HG02973 (cell line): Measurements from ENCODE around the gene ACAD9.
"Not testable (repeated sequence)": the region's sequence is repeated elsewhere in the genome, so short reads cannot be mapped to it uniquely, and the experiment has no call there.

ENCODE experiments used
- ATAC-seq: cut with Tn5 transposase; IDR thresholded peaks from one replicate; pipeline ENCODE4 v1.9.1; 2021; ENCODE audit warnings: moderate library complexity; ENCODE audit not compliant: unreplicated experiment

ACAD9 gene

DNA sequence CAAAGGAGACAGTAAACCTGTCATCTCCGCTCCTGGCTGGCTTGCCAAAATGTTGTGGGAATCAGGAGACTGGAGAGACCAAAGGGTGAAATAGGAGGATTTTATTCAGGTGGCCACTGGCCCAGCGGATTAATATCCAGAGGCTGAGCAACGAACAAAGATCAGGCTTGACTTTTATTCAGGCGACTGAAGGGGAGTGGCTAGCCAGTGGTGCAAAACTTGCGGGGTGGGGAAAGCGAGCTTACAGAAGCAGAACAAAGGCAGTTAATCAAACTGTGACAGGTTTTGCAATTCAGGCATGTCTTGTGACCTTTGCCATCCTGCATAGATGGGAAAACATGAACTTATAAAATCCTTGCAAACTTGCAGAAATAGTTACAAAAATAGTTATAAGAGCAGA, 19.8 kb upstream of the ACAD9 start:
- no peak for ATAC-seq

DNA sequence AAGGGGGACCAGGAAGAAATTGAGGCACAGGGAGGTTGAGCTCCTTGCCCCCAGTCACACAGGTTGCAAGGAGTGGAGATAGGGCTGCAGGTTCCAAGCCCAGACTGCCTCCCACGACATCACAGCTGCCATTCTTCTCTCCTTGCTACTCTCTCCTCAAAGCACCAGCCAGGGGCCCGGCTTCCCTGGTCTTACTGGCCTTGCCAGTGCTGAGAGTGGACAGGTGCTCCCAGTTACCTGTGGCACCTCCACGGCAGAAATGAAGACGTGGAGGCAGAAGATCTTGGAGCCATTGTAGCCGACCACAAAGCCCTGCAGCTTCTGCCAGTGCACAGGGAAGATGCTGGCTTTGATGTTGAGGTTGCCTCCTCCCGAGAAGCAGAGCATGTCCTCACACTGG, 17.9 kb upstream of the ACAD9 start:
- no peak for ATAC-seq

DNA sequence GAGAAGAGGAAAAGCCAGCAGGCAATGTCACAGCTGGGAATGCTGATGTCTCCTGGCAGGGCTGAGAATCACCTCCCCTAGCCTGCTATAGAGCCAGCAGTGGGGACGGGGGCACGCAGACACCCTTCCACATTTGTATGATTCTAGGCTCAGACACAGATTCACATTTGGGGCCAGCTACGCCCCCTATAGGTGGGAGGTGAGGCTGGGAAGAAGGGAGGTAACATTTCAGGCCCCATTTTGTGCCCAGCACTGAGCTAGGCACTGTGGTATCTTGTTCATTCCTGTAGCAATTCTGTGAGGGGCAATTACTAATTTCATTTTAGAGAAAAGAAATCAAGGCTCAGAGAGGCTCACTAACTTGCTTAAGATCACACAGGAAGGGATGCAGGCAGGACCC, 15.9 kb upstream of the ACAD9 start:
- no peak for ATAC-seq

DNA sequence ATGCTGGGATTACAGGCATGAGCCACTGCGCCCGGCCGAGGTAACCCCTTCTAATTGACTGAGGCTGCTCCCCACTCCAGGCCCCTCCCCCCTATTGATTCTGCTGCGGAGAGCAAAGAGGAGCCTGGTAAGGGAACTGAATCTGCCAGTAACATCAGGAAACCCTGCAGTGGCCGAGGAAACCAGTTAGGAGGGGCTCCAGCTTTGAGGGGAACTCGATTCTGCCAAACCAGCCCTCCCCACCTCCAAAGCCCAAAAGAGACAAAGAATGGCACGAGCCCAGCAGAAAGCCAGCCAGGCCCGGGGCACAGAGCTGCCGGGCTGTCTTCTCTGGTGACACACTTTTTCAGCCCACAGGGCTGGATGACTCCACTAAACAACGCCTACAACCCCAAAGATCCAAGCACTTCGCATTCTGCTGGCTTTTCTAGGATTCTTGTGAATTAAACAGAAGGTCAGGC, 15.0 kb upstream of the ACAD9 start:
- ATAC-seq, result no peak

DNA sequence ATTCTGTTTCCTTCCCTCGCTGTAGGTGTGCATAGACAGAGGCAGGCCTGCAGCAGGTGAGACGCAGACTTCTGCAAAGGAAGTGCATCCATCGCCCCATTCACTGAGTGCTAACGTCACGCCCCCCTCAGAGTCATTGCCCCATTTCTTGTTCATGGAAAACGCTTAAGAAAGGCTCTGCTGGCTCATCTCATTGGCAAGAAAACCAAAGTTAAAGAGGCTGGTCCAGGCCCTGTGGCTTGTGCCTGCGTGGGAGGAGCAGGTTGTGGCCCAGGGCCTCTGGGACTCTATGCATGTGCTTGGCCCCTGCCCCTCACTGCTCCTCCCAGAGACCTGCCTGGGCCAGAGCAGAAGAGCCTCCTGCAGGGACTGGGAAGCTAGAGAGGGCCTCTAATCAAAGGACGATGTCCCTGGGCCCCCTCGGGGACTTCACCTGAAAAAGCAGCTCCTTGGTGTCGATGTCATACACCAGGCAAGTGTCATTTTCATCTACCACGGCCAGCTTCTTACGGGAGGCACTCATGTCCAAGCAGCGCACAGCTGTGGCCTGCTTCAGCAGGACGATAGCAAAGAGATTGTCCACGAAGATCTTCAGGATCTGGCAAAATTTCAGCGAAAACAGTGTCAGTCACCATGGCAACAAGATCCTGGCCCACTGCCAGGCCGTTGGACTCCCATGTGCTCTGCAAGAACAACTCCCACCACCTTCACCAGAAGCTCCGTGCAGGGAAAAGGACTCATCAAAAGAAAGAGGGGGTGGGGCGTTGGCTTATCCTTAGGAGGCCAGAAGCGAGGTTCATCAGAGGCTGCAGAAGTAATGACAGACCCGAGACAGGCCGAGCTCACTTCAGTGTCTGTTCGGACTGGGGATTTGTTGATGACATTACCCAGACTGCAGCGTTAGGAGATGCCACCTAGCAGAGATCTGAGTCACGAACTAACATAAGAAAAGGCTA, 14.3 kb upstream of the ACAD9 start:
- not testable (repeated sequence) for ATAC-seq

DNA sequence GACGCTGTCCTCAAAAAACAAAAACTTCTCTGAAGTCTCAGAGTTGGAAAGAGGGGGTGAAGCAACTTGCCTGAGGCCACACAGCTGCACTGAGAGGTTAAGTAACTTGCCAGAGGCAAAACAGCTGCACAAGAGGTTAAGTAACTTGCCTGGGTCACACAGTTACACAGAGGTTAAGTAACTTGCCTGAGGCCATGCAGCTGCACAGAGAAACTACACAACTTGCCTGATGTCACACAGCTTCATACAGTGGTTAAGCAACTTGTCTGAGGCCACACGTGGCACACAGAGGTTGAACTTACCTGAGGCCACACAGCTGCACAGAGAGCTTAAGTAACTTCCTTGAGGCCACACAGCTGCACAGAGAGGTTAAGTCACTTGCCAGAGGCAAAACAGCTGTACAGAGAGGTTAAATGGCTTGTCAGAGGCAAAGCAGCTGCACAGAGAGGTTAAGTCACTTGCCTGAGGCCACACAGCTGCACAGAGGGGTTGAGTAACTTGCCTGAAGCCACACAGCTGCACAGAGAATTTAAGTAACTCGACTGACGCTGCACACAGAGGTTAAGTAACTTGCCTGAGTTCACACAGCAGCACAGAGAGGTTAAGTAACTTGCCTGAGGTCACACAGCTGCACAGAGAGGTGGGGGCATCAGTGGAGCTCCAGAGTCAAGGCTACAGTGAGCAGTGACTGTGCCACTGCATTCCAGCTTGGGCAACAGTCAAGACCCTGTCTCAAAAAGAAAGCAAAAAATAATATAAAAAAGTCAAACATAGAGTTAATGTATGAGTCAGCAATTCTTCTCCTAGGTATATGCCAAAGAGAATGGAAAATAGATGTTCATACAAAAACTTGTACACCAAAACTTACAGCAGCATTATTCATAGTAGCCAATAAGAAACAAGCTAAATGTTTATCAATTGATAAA, 12.0 kb upstream of the ACAD9 start:
- ATAC-seq, result no peak

DNA sequence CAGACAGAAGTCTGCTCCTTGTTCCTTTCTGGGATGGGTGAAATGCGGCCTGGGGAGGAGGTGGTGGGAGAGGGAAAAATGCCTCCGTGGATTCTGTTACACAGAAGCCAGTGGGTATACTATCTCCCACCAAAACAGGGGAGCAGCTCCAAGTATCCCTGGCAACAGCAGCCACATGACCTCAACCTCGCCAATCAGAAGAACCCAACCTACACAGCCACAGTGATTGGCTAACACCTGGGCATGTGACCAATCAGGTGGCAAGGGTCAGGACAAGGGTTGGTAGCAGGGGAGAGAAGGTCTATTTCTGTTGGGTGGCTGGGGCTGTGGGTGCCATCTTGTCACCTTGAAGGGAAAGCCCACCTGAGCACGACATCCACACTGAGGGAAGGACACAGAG, 9.1 kb upstream of the ACAD9 start:
- ATAC-seq, result no peak

DNA sequence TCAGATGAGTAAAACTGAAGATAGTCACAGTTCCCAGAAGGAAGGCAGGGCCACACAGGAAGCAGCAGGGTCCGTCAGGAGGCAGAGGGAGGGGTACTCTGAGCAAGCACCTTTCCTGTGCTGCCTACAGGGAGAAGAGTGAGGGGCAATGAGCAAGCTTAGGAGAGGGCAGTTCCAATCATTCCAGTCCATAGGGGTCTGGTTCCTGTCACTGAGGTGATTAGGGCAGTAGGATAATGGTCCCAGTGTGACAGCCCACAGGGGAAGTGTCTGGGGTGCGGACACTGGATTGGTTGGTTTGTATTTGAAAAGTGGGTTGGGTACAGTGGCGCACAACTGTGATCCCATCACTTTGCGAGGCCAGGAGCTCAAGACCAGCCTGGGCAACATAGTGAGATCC, 7.1 kb upstream of the ACAD9 start:
- ATAC-seq, result no peak

DNA sequence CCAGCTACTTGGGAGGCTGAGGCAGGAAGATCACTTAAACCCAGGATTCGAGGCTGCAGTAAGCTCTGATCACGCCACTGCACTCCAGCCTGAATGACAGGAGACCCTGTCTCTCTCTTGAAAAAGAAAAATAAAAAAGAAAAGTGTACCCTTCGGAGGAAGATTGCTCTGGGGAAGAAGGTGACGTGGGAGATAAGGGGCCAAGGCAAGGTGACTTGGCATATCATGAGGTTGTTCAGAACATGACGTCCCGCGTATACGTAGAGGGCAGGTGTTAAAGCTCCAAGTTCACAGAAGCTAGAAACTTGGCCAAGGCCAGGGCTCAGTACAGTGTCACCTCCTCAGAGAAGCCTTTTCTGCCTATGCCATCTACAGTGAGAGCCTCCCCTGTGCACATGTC, 6.7 kb upstream of the ACAD9 start:
- no peak for ATAC-seq

DNA sequence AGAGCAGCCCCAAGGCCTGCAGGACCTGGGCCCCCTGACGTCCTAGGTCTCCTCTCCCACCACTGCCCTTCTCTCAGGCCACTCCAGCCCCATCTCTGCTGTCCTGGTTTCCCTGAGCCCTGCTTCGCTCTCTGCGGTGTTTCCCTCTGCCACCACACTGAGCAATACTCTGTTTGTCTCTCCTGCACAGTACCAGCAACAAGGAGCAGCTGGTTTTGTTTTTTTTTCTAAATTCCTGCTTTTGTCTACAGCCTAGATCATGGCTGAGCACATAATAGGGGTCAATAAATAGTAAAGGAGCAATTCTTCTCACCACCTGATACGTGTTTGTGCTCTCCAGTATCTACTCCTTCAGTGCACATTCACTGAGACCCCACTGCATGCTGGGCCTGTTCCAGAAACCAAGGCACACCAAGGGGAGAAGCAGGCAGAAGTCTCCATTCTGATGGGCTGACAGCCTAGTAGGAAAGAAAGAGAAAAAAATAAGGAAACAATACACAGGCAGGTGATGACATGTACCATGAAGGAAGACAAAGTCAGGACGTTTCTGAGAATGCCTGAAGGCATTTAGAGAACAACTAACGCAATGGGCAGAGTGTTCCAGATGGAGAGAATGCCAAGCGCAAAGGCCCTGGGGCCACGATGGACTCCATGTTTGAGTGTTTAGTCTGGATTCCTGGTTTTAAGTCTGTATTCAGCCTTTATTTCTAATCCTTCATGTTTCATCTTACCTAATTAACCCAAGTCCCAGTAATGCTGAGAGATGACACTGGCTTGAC, 6.0 kb upstream of the ACAD9 start:
- ATAC-seq, result no peak

DNA sequence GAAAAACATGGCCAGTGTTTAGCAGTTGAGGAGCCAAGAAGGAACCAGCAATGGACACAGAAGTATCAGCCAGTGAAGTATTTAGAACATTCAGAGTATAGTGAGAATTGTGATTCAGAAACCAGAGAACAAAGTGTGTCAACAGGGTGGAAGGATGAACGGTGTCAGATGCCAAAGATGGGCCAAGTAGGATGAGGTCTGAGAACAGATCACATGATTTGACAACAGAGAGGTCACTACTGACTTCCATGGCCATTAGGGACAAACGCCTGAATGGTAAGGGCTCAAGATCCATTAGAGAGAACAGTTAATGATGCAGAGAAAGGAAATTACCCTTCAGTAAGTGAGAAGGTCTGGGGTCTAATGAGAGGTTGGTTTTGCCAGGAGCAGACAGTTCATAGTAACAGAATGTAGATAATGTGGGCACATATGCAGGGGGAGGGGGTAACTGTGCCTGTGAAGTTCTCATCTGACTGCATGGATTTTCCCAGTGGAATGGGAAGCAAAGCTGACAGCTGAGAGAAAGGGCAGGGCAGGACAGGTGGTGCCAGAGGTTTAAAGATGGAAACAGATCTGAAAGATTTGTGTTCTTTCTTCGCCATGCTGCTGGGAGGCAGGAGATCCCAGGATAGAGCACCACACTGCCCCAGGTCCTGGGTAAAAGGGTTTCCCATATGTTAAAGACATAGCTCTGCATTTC, 4.8 kb upstream of the ACAD9 start:
- ATAC-seq, result no peak

DNA sequence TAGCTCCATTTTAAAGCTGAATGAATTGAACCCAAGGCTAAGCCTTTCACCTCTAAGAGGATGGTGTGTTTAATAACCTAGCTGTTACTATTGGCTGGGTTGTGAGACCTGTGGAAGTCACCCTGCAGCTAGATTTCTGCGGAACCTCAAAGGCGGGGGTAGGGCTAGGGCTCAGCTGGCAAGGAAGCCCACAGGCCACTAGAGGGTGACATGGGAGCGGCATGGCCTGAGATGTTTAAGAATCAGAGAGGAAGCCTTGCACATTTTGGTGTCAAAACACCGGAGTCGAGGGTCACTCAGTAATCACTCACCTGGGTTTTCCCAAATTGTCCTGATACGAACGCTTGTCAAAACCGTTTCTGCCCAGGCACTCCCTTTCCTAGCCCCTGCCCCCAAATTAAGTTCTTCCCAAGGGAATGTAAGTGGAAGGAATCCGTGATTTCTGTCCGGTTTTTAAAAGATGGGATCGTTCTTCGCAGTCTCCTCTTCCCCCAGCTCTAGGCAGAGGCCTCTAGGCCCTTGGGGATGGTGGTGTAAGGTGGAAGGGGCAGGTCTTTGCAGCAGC, 3.8 kb upstream of the ACAD9 start:
- no peak for ATAC-seq

DNA sequence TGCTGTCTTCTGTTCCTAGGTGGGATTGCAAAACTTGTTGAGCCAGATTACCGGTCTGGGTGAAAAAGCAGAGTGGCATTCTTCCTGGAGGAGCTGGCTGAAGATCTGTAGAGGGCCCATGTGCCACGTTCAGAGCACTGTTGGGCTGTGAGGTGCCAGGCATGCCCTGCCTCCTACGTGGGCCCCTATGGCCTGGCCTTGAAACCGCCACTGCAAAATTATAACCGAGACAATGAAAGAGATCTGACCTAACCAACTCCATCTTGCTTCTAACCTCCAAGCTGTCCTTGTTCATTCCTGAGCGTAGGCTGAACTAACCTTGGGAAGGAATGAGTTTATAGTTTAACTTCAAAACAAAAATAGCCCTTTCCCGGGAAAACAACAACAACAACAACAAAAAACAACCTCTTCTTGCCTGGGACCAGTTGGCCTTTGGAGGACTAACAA, 1.4 kb upstream of the ACAD9 start:
- no peak for ATAC-seq

DNA sequence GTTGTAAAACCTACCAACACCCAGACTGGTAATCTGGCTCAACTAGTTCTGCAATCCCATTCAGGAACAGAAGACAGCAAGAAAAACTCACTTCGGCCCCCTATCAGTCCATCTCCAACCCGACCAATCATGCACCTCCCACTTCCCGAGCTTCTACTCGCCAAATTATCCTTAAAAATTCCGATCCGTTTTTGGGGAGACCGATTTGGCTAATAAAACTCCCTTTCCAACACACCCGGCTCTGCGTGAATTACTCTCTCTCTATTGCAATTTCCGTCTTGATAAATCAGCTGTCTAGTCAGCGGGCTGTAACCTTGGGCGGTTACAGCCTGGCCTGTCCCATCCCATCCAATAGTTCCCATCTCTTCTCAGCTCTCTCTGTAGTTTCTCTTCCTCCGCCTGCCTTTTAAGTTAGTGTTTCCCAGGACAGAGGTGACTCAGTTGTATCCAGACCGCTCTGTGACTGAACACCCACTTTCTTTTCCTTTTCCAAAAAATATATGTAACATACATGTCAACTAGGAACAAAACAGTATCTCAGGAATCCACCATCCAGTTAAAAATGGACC, 780 bp upstream of the ACAD9 start:
- peak; percentile 5 for ATAC-seq

DNA sequence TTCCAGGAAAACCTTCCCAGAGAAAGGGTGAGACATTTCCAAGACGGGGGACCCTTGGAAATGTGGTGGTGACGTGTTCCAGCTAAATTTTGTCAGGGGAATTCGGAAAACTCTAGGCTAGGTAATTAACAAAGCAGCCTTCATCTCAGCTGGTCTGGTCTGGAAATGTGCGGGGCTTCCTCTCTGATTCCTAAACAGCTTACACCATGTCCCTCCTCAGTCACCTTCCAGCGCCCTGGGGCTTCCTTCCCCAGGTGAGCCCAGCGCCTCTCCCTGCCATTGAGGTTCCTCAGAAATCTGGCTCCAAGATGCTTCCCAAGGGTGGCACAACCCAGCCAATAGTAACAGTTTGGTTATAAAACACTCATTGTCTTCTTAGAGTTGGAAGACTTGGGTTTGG, 571 bp downstream of the ACAD9 start:
- ATAC-seq, result no peak

DNA sequence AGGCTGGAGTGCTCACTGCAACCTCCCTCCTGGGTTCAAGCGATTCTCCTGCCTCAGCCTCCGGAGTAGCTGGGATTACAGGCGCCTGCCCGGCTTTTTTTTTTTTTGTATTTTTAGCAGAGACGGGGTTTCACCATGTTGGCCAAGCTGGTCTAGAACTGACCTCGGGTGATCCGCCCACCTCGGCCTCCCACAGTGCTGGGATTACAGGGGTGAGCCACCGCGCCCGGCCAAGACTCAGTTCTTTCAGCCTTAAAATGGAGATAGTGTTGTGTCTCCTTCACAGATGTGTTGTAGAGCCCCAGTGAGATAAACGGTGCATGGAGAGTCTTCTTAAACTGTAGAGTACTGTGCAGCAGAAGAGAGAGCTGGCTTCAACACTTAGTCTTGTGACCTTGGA, 1.0 kb downstream of the ACAD9 start:
- not testable (repeated sequence) for ATAC-seq

DNA sequence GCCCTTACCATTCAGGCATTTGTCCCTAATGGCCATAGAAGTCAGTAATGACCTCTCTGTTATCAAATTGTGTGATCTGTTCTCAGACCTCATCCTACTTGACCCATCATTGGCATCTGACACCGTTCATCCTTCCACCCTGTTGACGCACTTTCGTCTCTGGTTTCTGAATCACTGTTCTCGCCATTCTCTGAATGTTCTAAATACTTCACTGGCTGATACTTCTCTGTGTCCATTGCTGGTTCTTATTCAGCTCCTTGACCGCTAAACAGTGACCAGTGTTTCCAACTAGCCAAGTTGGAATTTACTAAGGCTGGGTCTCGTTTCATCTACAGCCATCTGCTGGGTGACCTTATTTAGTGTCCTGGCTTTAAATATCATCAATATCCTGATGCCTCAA, 2.2 kb downstream of the ACAD9 start:
- ATAC-seq, result no peak

DNA sequence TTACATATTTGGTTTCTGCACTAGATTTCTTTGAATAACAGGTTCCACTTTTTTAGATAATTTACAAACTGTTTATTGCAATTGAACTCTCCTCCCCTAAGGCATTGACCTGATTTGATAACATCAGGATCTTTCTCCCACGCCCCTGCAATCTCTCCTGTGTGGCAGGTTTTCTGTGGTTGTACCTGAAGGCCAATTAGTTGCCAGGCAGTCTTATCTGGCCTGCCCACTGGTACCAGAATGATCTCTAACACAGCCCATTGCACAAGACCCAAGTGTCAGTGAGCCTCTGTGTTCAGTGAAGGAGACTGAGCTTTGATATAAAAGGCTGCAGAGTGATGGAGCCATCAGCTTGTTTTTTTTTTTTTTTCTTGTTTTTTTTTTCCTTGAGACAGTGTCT, 3.3 kb downstream of the ACAD9 start:
- no peak for ATAC-seq

DNA sequence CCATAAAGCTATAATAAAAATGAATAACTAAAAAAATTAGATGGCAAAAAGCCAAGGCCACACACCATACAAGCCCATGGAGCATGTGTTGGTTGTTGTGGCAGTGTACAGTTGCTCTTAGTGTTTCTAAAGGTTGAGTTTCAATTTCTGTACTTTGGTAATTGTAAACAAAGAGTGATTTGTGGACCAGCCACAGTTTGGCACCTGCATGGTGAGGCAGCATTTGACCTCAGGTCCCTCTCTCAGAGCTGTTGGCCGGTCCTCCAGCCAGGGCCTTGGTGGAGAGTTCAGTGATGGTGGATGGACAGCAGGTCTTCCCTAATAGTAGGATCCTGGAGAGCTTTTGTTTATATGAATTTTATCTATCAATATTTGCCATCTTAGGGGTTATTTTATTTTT, 5.6 kb downstream of the ACAD9 start:
- ATAC-seq, result no peak
